HG03175 (cell line): ENCODE results near the gene GFPT2.

Experiments
- ATAC-seq: cut with Tn5 transposase; IDR thresholded peaks from one replicate; pipeline ENCODE4 v1.9.1; 2021; ENCODE audit warnings: mild to moderate bottlenecking, moderate library complexity; ENCODE audit not compliant: unreplicated experiment

The GFPT2 gene

GRCh38 chr5:180353048-180353979 is at the start of gene GFPT2:
TSS of gene GFPT2 (minus strand) at chr5:180353336. CDS start at chr5:180353217, 119 bp downstream.
- peak; percentile 64 for ATAC-seq

- no peak for ATAC-seq
Observed at GRCh38 chr5:180402716-180403115, 49.6 kb upstream of the GFPT2 start.

GRCh38 chr5:180401229-180401907 is 48.2 kb upstream of the GFPT2 start:
- ATAC-seq: no peak

- no peak for ATAC-seq
Observed at GRCh38 chr5:180400416-180400815, 47.3 kb upstream of the GFPT2 start.

- no peak for ATAC-seq
Observed at GRCh38 chr5:180399401-180400215, 46.5 kb upstream of the GFPT2 start.

GRCh38 chr5:180396926-180397325 is 43.8 kb upstream of the GFPT2 start:
- ATAC-seq: no peak

- no peak for ATAC-seq
Observed at GRCh38 chr5:180395540-180396274, 42.6 kb upstream of the GFPT2 start.

- no peak for ATAC-seq
Observed at GRCh38 chr5:180394031-180394636, 41.0 kb upstream of the GFPT2 start.

- no peak for ATAC-seq
Observed at GRCh38 chr5:180391276-180391675, 38.1 kb upstream of the GFPT2 start.

GRCh38 chr5:180390441-180391190 is 37.5 kb upstream of the GFPT2 start:
- ATAC-seq: no peak

- ATAC-seq: no peak
Observed at GRCh38 chr5:180389252-180390101, 36.3 kb upstream of the GFPT2 start.

- no peak for ATAC-seq
Observed at GRCh38 chr5:180387798-180388197, 34.7 kb upstream of the GFPT2 start.

- no peak for ATAC-seq
Observed at GRCh38 chr5:180382926-180383325, 29.8 kb upstream of the GFPT2 start.

- ATAC-seq: no peak
Observed at GRCh38 chr5:180381851-180382480, 28.8 kb upstream of the GFPT2 start.

GRCh38 chr5:180381428-180381827 is 28.3 kb upstream of the GFPT2 start:
- no peak for ATAC-seq

- ATAC-seq: no peak
Observed at GRCh38 chr5:180380856-180381255, 27.7 kb upstream of the GFPT2 start.

GRCh38 chr5:180380441-180380840 is 27.3 kb upstream of the GFPT2 start:
- ATAC-seq: no peak
